GM12878 (cell line): ENCODE data around the gene CHD6. TPM values are rescaled to one million over a fixed set of nuclear protein-coding genes. Genes with fewer than 3 reads are reported as not detected.

ENCODE experiments used
- ATAC-seq: fragments of 200-7000 bp; cut with Tn5 transposase; 3 replicates; pipeline ENCODE4 v1.9.1; 2020; ENCODE audit warnings: mild to moderate bottlenecking, moderate library complexity
- BruUV-seq: library from RNA; stranded (reverse); fragments of 400-500 nt; replicated peaks from 2 replicates; lab custom pipeline; 2021; lab: Mats Ljungman, UMichigan
- CTCF ChIA-PET: fragments of 300-600 bp; sonication (Branson Sonifier 250); formaldehyde crosslinking; extraction: SDS; loops from one replicate; lab custom pipeline; 2021; ENCODE audit warnings: inconsistent platforms; lab: Yijun Ruan, JAX
- POLR2A ChIA-PET: fragments of 350-600 bp; formaldehyde crosslinking; extraction: SDS; loops from one replicate; lab custom pipeline; 2021; ENCODE audit warnings: inconsistent platforms; lab: Charles Lee
- RAD21 ChIA-PET: fragments of 300-600 bp; sonication (Branson Sonifier 250); formaldehyde crosslinking; loops from one replicate; lab custom pipeline; 2023; ENCODE audit warnings: antibody characterized with exemption; ENCODE audit not compliant: unreplicated experiment; lab: Charles Lee
- SMC1A ChIA-PET: fragments of 300-600 bp; sonication (Branson Sonifier 250); formaldehyde crosslinking; loops from one replicate; lab custom pipeline; 2023; ENCODE audit not compliant: unreplicated experiment, uncharacterized antibody; lab: Charles Lee
- DNase-seq: peaks from one replicate; pipeline ENCODE4 v3.0.0-alpha.2; 2011; ENCODE audit warnings: low read depth, low spot score
- FAIRE-seq: peaks from 3 replicates; lab custom pipeline; 2011; peaks lifted over from hg19 to GRCh38; lab: Jason Lieb, UNC
- H2AFZ ChIP-seq: 2 replicates; pipeline ENCODE4 v1.6.0; 2011; ENCODE audit warnings: low read depth, low read length, control low read depth; ENCODE audit not compliant: control insufficient read depth
- H3K27ac ChIP-seq: 2 replicates; pipeline ENCODE4 v1.5.1; 2011; ENCODE audit warnings: control low read depth; ENCODE audit not compliant: control insufficient read depth, insufficient read depth
- H3K27me3 ChIP-seq, 2 experiments: replicated peaks in 1 of 2; 2 replicates each; pipeline versions ENCODE4 v1.6.0 to v1.6.1; 2011; ENCODE audit warnings: low read length in 1 of 2; ENCODE audit not compliant: control insufficient read depth in 2 of 2, insufficient read depth in 2 of 2
- H3K36me3 ChIP-seq, 2 experiments: 2 replicates each; pipeline ENCODE4 v1.5.1; 2011; ENCODE audit warnings: low read length in 1 of 2; ENCODE audit not compliant: control insufficient read depth in 2 of 2, insufficient read depth in 2 of 2
- H3K4me1 ChIP-seq: 2 replicates; pipeline ENCODE4 v1.6.1; 2011; ENCODE audit warnings: mild to moderate bottlenecking, low read length, moderate library complexity, mixed read lengths; ENCODE audit not compliant: control insufficient read depth, insufficient read depth
- H3K4me2 ChIP-seq: 2 replicates; pipeline ENCODE4 v1.6.0; 2011; ENCODE audit warnings: control low read depth; ENCODE audit not compliant: control insufficient read depth, insufficient read depth
- H3K4me3 ChIP-seq: fragments of 200-600 bp; sonication (generic); 2 replicates; pipeline ENCODE4 v1.5.1; 2016
- H3K79me2 ChIP-seq: 2 replicates; pipeline ENCODE4 v1.6.0; 2011; ENCODE audit warnings: low read length; ENCODE audit not compliant: control insufficient read depth, insufficient read depth
- H3K9ac ChIP-seq: 2 replicates; pipeline ENCODE4 v1.8.0; 2011; ENCODE audit warnings: low read length, control low read depth, mixed read lengths; ENCODE audit not compliant: control insufficient read depth, insufficient read depth
- H3K9me3 ChIP-seq: replicated peaks from 3 replicates; pipeline ENCODE4 v1.5.1; 2011; ENCODE audit warnings: mild to moderate bottlenecking, low read length; ENCODE audit not compliant: control insufficient read depth, insufficient read depth
- H4K20me1 ChIP-seq: 2 replicates; pipeline ENCODE4 v1.6.0; 2011; ENCODE audit not compliant: control insufficient read depth, insufficient read depth
- CREB1 ChIP-seq: IDR thresholded peaks from 2 replicates; pipeline ENCODE4 v1.6.1; 2012; ENCODE audit warnings: low read depth, mild to moderate bottlenecking, inconsistent platforms
- NR2C2 ChIP-seq: IDR thresholded peaks from 2 replicates; pipeline ENCODE4 v1.6.1; 2011; ENCODE audit warnings: borderline replicate concordance, low read depth; ENCODE audit not compliant: control insufficient read depth, insufficient read length
- SMAD5 ChIP-seq: IDR thresholded peaks from 2 replicates; pipeline ENCODE4 v1.6.1; 2016; ENCODE audit warnings: antibody characterized with exemption, low read depth
- STAT1 ChIP-seq: fragments of 450-650 bp; conservative IDR thresholded peaks from 2 replicates; pipeline ENCODE4 v1.6.1; 2014; ENCODE audit warnings: antibody characterized with exemption, mild to moderate bottlenecking
- ZNF274 ChIP-seq: IDR thresholded peaks from one replicate; pipeline ENCODE4 v1.8.0; 2011; ENCODE audit not compliant: insufficient read length, insufficient read depth
- WGBS: methylation state at CpG from one replicate; pipeline ENCODE4 v1.1.6; 2016; ENCODE audit warnings: low lambda C conversion rate; ENCODE audit not compliant: insufficient replicate concordance, insufficient coverage; ENCODE audit errors: missing lambda C conversion rate; 5-methylcytosine and 5-hydroxymethylcytosine counted together
- in situ Hi-C: fragments of 300-500 bp; cut with MboI; formaldehyde crosslinking; loops from 9 replicates; pipeline ENCODE4 v1.14.3; 2018; ENCODE audit warnings: mixed read lengths
- intact Hi-C: fragments of 100-400 bp; cut with micrococcal nuclease; formaldehyde crosslinking; loops from one replicate; pipeline ENCODE4 v1.14.2; 2022; ENCODE audit not compliant: unreplicated experiment
- polyA plus RNA-seq, 11 experiments: library from polyadenylated mRNA; depleted of rRNA in 4 of 11; unstranded in 6 of 11; stranded (reverse) in 5 of 11; fragments of >200 nt; fragmentation: Nextera tagmentation in 4 of 11; fragmentation: Illumina TruSeq in 1 of 11; extraction: Ambion mirVana in 4 of 11; extraction: Trizol in 1 of 11; gene quantifications; 1 replicate in 1 of 11; 2 replicates in 10 of 11; pipeline versions ENCODE4 v1.2.1 to v1.2.3, GENCODE V29; 2011 to 2016; ENCODE audit warnings: inconsistent platforms in 2 of 11, missing spikeins in 2 of 11, low read depth in 1 of 11
- total RNA-seq, 4 experiments: library from RNA; depleted of rRNA in 3 of 4; stranded (reverse); fragments of >200 nt in 3 of 4; fragmentation: Illumina TruSeq in 1 of 4; extraction: Trizol in 1 of 4; gene quantifications; 2 replicates each; pipeline versions ENCODE4 v1.2.1 to v1.2.3, GENCODE V29; 2013 to 2021
- TF ChIP-seq, protein P1 (sequence below): fragments of 450-650 bp; IDR thresholded peaks from 2 replicates; pipeline ENCODE4 v1.6.1; 2017; ENCODE audit warnings: mild to moderate bottlenecking, low read depth, inconsistent platforms; ENCODE audit not compliant: poor library complexity, severe bottlenecking
- TF ChIP-seq, protein P2 (sequence below): fragments of 450-650 bp; IDR thresholded peaks from 2 replicates; pipeline ENCODE4 v1.6.1; 2016; ENCODE audit warnings: mild to moderate bottlenecking

The CHD6 gene
- total and polyA plus RNA-seq, 10 of the 15 experiments (the other 5 are each of a cell fraction or from before 2014, with no cell fraction given) = 4.3 to 25.5 (median 17.1) TPM

DNA sequence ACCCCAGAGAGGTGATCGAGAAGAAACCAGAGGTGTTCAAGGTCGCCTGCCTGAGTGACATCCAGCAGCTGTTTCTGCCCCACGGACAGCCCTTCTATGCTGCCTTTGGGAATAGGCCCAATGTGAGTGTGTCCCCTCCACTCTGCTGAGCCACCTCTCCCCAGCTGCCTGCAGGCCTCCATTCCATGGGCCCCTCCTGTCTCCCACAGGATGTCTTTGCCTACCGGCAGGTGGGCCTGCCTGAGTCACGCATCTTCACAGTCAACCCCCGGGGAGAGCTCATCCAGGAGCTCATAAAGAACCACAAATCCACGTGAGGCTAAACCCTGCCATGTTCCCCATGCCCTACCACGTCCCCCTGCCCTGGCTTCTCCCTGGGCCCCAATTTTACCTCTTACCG is 259.9 kb downstream of the CHD6 start (continued):
- TF ChIP-seq, protein P1, sequence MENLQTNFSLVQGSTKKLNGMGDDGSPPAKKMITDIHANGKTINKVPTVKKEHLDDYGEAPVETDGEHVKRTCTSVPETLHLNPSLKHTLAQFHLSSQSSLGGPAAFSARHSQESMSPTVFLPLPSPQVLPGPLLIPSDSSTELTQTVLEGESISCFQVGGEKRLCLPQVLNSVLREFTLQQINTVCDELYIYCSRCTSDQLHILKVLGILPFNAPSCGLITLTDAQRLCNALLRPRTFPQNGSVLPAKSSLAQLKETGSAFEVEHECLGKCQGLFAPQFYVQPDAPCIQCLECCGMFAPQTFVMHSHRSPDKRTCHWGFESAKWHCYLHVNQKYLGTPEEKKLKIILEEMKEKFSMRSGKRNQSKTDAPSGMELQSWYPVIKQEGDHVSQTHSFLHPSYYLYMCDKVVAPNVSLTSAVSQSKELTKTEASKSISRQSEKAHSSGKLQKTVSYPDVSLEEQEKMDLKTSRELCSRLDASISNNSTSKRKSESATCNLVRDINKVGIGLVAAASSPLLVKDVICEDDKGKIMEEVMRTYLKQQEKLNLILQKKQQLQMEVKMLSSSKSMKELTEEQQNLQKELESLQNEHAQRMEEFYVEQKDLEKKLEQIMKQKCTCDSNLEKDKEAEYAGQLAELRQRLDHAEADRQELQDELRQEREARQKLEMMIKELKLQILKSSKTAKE = no peak
- TF ChIP-seq CREB1 = no peak
- no peak for TF ChIP-seq ZNF274
- TF ChIP-seq STAT1 = no peak
- no peak for TF ChIP-seq SMAD5
- TF ChIP-seq, protein P2, sequence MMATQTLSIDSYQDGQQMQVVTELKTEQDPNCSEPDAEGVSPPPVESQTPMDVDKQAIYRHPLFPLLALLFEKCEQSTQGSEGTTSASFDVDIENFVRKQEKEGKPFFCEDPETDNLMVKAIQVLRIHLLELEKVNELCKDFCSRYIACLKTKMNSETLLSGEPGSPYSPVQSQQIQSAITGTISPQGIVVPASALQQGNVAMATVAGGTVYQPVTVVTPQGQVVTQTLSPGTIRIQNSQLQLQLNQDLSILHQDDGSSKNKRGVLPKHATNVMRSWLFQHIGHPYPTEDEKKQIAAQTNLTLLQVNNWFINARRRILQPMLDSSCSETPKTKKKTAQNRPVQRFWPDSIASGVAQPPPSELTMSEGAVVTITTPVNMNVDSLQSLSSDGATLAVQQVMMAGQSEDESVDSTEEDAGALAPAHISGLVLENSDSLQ = no peak

DNA sequence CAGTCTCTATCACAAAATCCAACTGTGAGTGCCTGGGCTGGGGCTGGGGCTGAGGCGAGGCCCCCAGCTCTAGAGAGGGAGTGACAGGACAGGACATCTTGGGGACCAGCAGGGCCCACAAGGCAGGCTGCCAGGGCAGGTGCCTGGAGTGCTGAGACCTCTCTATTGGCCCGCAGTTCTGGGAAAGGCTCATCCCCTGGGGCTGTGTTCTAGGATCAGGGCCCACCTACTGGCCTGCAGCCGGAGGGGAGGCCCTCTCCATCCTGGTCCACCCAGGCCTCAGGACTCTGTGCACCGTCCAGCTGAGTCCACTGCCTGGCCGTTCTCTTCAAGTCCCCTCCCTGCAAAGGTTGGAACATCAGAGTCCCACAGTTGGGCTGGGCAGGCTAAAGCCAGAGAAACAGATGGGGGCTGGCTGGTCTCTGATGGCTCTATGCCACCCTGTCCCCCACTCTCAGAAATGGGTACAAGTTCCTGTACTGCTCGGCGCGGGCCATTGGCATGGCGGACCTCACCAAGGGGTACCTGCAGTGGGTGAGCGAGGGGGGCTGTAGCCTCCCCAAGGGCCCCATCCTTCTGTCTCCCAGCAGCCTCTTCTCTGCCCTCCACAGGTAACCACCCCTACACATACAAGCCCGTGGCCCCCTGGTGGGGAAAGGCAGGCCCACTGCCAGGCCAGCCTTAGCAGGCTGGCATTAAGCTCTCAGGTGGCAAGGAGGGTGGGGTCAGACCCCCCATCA is 260.6 kb downstream of the CHD6 start:
- Histone ChIP-seq H3K79me2 (no peaks in the 10 kb centered on the region), H3K9ac (no peak overlapping the region), H3K27me3 (no peaks in the 10 kb centered on the region; a peak in 1 of 4 replicates), H2AFZ (no peak overlapping the region), H3K4me1 (no peaks in the 10 kb centered on the region), H3K4me3 (no peak overlapping the region), H3K9me3 (no peaks in the 10 kb centered on the region), H3K27ac (no peak overlapping the region), H3K36me3 (no peaks in the 10 kb centered on the region), H3K4me2 (no peak overlapping the region), H4K20me1 (no peaks in the 10 kb centered on the region)
- DNase-seq (no peak), FAIRE-seq (no peak), ATAC-seq (peak; percentile 29; the same call in 2 of the 3 replicates)
- in situ Hi-C loops (no loop called here), intact Hi-C loops (no loop called here)
- RAD21 ChIA-PET = no interaction called here
- SMC1A ChIA-PET = no interaction called here
- POLR2A ChIA-PET = no interaction called here
- no TSS peak for BruUV-seq
- 39% methylated on average over 10 of the region's 11 CpGs for WGBS
- TF ChIP-seq NR2C2 = no peak
- CTCF ChIA-PET = interaction anchor here (0.7 kb wide), 1 partner anchor 10 kb away, joined by 4 read pairs; no protein-coding TSS in a partner anchor
